Omental fat pad (tissue), 4 donors: ENCODE data around the gene AP1G2. TPM values are rescaled to one million over a fixed set of nuclear protein-coding genes. Genes with fewer than 3 reads are reported as not detected.
"Not testable (repeated sequence)": the region's sequence is repeated elsewhere in the genome, so short reads cannot be mapped to it uniquely, and the experiment has no call there.

Experiments used
- ATAC-seq: fragments of 150-250 bp; one replicate; pipeline ENCODE4 v1.9.1; 2016; ENCODE audit warnings: mild to moderate bottlenecking, moderate library complexity; ENCODE audit not compliant: low FRiP score
- DNase-seq: peaks from one replicate; pipeline ENCODE4 v3.0.0-alpha.2; 2019; ENCODE audit warnings: low spot score
- total RNA-seq, 4 donors: library from RNA; depleted of rRNA; stranded (reverse); fragments of >200 nt; gene quantifications; one replicate each; pipeline ENCODE4 v1.1.0, GENCODE V29; 2016
- TF ChIP-seq, protein P1 (sequence below), 3 donors: fragments of 450-650 bp; IDR thresholded peaks; one replicate each; pipeline ENCODE4 v1.5.1; 2016 to 2017; ENCODE audit warnings: antibody characterized with exemption in 3 of 3, mild to moderate bottlenecking in 3 of 3, moderate library complexity in 2 of 3

Gene AP1G2
- total RNA-seq, 4 donors from 2014 or later: 49.5 to 72.9 (median 58.0) TPM

DNA sequence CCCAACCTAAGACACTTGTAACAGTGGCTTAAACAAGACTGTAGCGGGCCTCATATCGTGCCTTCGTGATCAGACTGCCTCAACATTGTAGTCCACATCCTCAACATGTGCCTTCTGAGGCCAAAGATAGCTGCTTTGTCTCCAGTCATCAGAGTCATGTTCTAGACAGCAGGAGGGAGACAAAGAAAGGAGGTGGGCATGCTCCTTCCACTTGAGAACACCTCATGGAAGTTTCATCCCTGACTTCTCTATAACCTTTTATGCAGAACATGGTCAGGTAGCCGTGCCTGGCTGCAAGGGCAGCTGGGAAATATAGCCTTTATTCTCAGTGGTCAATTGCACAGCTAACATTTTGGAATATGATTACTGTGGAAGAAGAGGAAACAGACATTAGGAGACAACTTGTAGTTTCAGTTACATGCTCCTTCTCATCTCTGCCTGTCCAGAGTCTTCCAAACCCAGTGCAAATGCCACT lies 43.3 kb upstream of the AP1G2 start:
- ATAC-seq: no peak
- DNase-seq: no peak
- TF ChIP-seq, protein P1, sequence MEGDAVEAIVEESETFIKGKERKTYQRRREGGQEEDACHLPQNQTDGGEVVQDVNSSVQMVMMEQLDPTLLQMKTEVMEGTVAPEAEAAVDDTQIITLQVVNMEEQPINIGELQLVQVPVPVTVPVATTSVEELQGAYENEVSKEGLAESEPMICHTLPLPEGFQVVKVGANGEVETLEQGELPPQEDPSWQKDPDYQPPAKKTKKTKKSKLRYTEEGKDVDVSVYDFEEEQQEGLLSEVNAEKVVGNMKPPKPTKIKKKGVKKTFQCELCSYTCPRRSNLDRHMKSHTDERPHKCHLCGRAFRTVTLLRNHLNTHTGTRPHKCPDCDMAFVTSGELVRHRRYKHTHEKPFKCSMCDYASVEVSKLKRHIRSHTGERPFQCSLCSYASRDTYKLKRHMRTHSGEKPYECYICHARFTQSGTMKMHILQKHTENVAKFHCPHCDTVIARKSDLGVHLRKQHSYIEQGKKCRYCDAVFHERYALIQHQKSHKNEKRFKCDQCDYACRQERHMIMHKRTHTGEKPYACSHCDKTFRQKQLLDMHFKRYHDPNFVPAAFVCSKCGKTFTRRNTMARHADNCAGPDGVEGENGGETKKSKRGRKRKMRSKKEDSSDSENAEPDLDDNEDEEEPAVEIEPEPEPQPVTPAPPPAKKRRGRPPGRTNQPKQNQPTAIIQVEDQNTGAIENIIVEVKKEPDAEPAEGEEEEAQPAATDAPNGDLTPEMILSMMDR (IDR thresholded peaks at IDR 0.05): no peak

DNA sequence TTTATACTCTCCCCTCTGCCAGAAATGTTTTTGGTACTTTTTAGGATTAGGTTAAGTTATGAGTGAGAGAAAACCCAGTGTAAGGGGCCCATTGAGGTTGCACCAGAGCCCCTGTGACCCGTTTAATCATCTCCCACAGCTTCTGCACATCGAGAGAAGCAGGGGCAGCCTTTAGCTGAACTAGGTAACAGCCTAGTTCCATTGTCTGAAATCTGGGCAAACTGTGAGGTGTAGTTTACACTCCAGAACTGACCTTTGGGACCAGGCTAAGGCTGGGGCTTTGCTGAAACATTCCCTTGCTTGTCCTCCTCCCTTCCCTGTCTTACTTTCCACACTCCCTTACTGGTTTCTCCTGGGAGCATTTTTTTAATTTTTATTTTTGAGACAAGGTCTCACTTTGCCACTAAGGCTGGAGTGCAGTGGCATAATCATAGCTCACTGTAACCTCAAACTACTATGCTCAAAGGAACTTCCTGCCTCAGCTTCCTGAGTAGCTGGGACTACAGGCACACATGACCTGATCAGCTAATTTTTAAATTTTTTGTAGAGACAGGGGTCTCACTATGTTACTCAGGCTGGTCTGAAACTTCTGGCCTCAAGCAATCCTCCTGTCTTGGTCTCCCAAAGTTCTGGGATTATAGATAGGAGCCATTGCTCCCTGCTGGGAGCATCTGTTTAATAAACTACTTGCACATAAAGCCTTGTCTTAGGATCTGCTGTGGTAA lies 42.7 kb upstream of the AP1G2 start:
- TF ChIP-seq, protein P1 (IDR thresholded peaks at IDR 0.05): no peak
- DNase-seq (no peak), ATAC-seq (no peak)

DNA sequence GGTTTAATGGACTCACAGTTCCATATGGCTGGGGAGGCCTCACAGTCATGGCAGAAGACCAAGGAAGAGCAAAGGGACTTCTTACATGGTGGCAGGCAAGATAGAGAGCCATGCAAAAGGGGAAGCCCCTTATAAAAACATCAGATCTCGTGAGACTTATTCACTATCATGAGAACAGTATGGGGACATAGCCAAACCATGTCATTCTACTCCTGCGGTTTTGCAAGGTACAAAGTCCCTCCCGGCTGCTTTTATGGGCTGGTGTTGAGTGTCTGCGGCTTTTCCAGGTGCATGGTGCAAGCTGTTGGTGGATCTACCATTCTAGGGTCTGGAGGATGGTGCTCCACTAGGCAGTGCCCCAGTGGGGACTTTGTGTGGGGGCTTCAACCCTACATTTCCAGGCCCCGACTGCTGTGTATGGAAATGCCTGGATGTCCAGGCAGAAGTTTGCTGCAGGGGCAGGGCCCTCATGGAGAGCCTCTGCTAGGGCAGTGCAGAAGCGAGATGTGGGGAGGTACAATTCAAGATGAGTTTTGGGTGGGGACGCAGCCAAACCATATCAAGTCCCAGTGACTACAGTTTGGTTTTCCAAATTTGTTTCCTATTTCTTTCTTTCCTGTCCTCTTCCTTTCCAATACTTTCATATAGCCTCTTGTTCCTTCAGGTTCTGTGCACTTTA lies 42.0 kb upstream of the AP1G2 start:
- DNase-seq, ATAC-seq: not testable (repeated sequence)

DNA sequence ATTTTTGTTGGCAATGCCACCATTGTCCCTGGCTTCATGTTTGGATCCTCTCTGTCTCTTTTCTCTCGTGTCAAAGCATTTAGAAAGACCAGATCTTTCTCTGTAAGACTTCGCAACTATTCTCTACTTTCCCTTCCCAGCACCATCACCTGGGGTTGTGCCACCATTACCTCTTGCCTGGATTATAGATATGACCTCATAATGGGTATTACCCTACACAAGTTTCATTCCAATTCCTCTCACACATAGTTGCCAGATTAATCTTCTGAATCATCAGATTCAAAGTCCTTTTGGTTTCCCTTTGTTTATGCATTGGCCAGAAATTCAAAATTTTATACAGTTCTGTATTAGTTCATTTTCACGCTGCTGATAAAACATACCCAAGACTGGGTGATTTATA lies 41.4 kb upstream of the AP1G2 start:
- TF ChIP-seq, protein P1 (IDR thresholded peaks at IDR 0.05): no peak
- ATAC-seq (no peak), DNase-seq (no peak)

DNA sequence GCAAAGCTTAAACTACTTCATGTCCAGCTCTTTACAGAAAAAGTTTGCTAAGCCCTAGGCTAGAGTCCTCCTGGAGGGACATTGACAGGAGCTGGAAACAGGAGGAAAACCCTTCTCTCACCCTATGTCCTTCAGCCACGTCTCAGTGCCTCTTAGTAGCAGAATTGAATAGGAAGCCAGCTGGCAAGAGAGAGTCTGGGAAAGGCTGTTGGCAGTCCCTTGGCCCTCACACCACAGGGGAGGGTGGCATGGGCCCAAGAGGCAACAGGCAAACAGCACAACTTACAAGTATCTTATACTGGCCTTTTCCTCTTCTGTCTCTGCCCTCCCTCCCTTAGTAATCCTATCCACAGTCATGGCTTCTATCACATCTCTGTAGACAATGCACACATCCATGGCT lies 40.9 kb upstream of the AP1G2 start:
- no peak for ATAC-seq
- TF ChIP-seq, protein P1 (IDR thresholded peaks at IDR 0.05): no peak
- no peak for DNase-seq

DNA sequence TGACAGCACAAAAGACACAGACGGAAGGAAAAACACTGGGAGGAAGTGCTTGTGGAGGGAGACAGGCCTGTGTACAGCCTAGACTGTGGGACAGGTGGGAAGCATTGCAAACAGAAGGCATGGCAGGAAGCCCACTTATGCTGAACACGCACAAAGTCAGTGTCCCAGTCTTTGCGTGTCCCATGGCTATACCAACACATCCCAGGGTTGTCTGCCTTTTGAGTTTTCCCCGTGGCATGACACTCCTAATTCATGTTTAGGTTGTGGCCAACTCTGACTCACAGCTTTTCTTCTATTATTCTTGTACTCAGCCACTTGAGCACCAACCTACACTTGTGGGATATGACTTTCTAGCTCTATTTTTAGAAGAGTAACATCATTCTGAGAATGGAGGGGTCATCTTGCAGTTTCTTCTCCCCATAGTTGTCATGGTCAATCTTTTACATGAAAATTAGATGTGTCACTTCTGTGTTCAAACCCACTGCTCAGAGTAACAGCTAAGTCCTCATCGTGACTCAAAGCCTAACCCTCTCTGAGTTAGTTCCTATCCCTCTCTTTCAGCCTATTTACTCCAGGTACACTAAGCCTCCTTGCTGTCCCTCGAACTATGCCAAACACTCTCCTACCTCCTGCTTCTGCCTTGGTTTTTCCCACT lies 38.5 kb upstream of the AP1G2 start:
- ATAC-seq: no peak
- TF ChIP-seq, protein P1 (IDR thresholded peaks at IDR 0.05): no peak
- DNase-seq: no peak

DNA sequence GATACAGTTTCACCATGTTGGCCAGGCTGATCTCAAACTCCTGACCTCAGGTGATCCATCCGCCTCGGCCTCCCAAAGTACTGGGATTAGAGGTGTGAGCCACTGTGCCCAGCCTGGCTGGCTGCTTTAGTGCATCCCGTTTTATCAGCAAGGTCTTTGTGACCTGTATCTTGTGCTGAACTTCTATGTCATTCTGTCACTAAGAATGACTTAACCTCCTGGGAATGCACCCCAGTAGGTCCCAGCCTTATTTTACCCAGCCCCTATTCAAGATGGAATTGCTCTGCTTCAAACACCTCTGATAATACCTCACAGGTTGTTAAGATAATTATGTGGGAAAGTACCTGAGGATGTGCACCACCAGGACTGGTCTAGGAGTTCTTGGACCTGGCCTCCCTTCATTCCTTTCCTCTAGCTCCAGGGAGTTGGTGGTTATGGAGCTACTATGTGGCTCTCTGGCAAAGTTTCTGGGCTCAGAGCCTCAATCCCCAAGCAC lies 37.1 kb upstream of the AP1G2 start:
- TF ChIP-seq, protein P1 (IDR thresholded peaks at IDR 0.05): no peak
- DNase-seq (no peak), ATAC-seq (no peak)
